GM12878 (cell line): ENCODE results near the gene TM4SF4. TPM values are rescaled to one million over a fixed set of nuclear protein-coding genes. Genes with fewer than 3 reads are reported as not detected.

Experiments used
- ATAC-seq: fragments of 200-7000 bp; cut with Tn5 transposase; 3 replicates; pipeline ENCODE4 v1.9.1; 2020; ENCODE audit warnings: mild to moderate bottlenecking, moderate library complexity
- BruUV-seq: library from RNA; stranded (reverse); fragments of 400-500 nt; replicated peaks from 2 replicates; lab custom pipeline; 2021; lab: Mats Ljungman, UMichigan
- CTCF ChIA-PET: fragments of 300-600 bp; sonication (Branson Sonifier 250); formaldehyde crosslinking; extraction: SDS; loops from one replicate; lab custom pipeline; 2021; ENCODE audit warnings: inconsistent platforms; lab: Yijun Ruan, JAX
- POLR2A ChIA-PET: fragments of 350-600 bp; formaldehyde crosslinking; extraction: SDS; loops from one replicate; lab custom pipeline; 2021; ENCODE audit warnings: inconsistent platforms; lab: Charles Lee
- RAD21 ChIA-PET: fragments of 300-600 bp; sonication (Branson Sonifier 250); formaldehyde crosslinking; loops from one replicate; lab custom pipeline; 2023; ENCODE audit warnings: antibody characterized with exemption; ENCODE audit not compliant: unreplicated experiment; lab: Charles Lee
- SMC1A ChIA-PET: fragments of 300-600 bp; sonication (Branson Sonifier 250); formaldehyde crosslinking; loops from one replicate; lab custom pipeline; 2023; ENCODE audit not compliant: unreplicated experiment, uncharacterized antibody; lab: Charles Lee
- DNase-seq: peaks from one replicate; pipeline ENCODE4 v3.0.0-alpha.2; 2011; ENCODE audit warnings: low read depth, low spot score
- FAIRE-seq: peaks from 3 replicates; lab custom pipeline; 2011; peaks lifted over from hg19 to GRCh38; lab: Jason Lieb, UNC
- H2AFZ ChIP-seq: 2 replicates; pipeline ENCODE4 v1.6.0; 2011; ENCODE audit warnings: low read depth, low read length, control low read depth; ENCODE audit not compliant: control insufficient read depth
- H3K27ac ChIP-seq: 2 replicates; pipeline ENCODE4 v1.5.1; 2011; ENCODE audit warnings: control low read depth; ENCODE audit not compliant: control insufficient read depth, insufficient read depth
- H3K27me3 ChIP-seq, 2 experiments: replicated peaks in 1 of 2; 2 replicates each; pipeline versions ENCODE4 v1.6.0 to v1.6.1; 2011; ENCODE audit warnings: low read length in 1 of 2; ENCODE audit not compliant: control insufficient read depth in 2 of 2, insufficient read depth in 2 of 2
- H3K36me3 ChIP-seq, 2 experiments: 2 replicates each; pipeline ENCODE4 v1.5.1; 2011; ENCODE audit warnings: low read length in 1 of 2; ENCODE audit not compliant: control insufficient read depth in 2 of 2, insufficient read depth in 2 of 2
- H3K4me1 ChIP-seq: 2 replicates; pipeline ENCODE4 v1.6.1; 2011; ENCODE audit warnings: mild to moderate bottlenecking, low read length, moderate library complexity, mixed read lengths; ENCODE audit not compliant: control insufficient read depth, insufficient read depth
- H3K4me2 ChIP-seq: 2 replicates; pipeline ENCODE4 v1.6.0; 2011; ENCODE audit warnings: control low read depth; ENCODE audit not compliant: control insufficient read depth, insufficient read depth
- H3K4me3 ChIP-seq: fragments of 200-600 bp; sonication (generic); 2 replicates; pipeline ENCODE4 v1.5.1; 2016
- H3K79me2 ChIP-seq: 2 replicates; pipeline ENCODE4 v1.6.0; 2011; ENCODE audit warnings: low read length; ENCODE audit not compliant: control insufficient read depth, insufficient read depth
- H3K9ac ChIP-seq: 2 replicates; pipeline ENCODE4 v1.8.0; 2011; ENCODE audit warnings: low read length, control low read depth, mixed read lengths; ENCODE audit not compliant: control insufficient read depth, insufficient read depth
- H3K9me3 ChIP-seq: replicated peaks from 3 replicates; pipeline ENCODE4 v1.5.1; 2011; ENCODE audit warnings: mild to moderate bottlenecking, low read length; ENCODE audit not compliant: control insufficient read depth, insufficient read depth
- H4K20me1 ChIP-seq: 2 replicates; pipeline ENCODE4 v1.6.0; 2011; ENCODE audit not compliant: control insufficient read depth, insufficient read depth
- MAX ChIP-seq: IDR thresholded peaks from 2 replicates; pipeline ENCODE4 v1.6.1; 2012; ENCODE audit warnings: low read depth, low read length, improper control_type of control experiment
- NFYA ChIP-seq: IDR thresholded peaks from 2 replicates; pipeline ENCODE4 v1.6.1; 2011; ENCODE audit warnings: low read depth, mild to moderate bottlenecking, low read length, improper control_type of control experiment, borderline replicate concordance
- NR2F1 ChIP-seq: fragments of 450-650 bp; conservative IDR thresholded peaks from 2 replicates; pipeline ENCODE4 v1.6.1; 2017; ENCODE audit warnings: mild to moderate bottlenecking
- NRF1 ChIP-seq: conservative IDR thresholded peaks from 2 replicates; pipeline ENCODE4 v1.6.1; 2011; ENCODE audit warnings: mild to moderate bottlenecking, low read depth, low read length, improper control_type of control experiment
- SMAD5 ChIP-seq: IDR thresholded peaks from 2 replicates; pipeline ENCODE4 v1.6.1; 2016; ENCODE audit warnings: antibody characterized with exemption, low read depth
- TCF3 ChIP-seq: IDR thresholded peaks from 2 replicates; pipeline ENCODE4 v1.6.1; 2012; ENCODE audit warnings: low read depth, mild to moderate bottlenecking, low read length, borderline replicate concordance; ENCODE audit not compliant: insufficient read depth
- whole genome bisulfite sequencing: methylation state at CpG from one replicate; pipeline ENCODE4 v1.1.6; 2016; ENCODE audit warnings: low lambda C conversion rate; ENCODE audit not compliant: insufficient replicate concordance, insufficient coverage; ENCODE audit errors: missing lambda C conversion rate; 5-methylcytosine and 5-hydroxymethylcytosine counted together
- in situ Hi-C: fragments of 300-500 bp; cut with MboI; formaldehyde crosslinking; loops from 9 replicates; pipeline ENCODE4 v1.14.3; 2018; ENCODE audit warnings: mixed read lengths
- intact Hi-C: fragments of 100-400 bp; cut with micrococcal nuclease; formaldehyde crosslinking; loops from one replicate; pipeline ENCODE4 v1.14.2; 2022; ENCODE audit not compliant: unreplicated experiment
- polyA plus RNA-seq, 11 experiments: library from polyadenylated mRNA; depleted of rRNA in 4 of 11; unstranded in 6 of 11; stranded (reverse) in 5 of 11; fragments of >200 nt; fragmentation: Nextera tagmentation in 4 of 11; fragmentation: Illumina TruSeq in 1 of 11; extraction: Ambion mirVana in 4 of 11; extraction: Trizol in 1 of 11; gene quantifications; 1 replicate in 1 of 11; 2 replicates in 10 of 11; pipeline versions ENCODE4 v1.2.1 to v1.2.3, GENCODE V29; 2011 to 2016; ENCODE audit warnings: inconsistent platforms in 2 of 11, missing spikeins in 2 of 11, low read depth in 1 of 11
- total RNA-seq, 4 experiments: library from RNA; depleted of rRNA in 3 of 4; stranded (reverse); fragments of >200 nt in 3 of 4; fragmentation: Illumina TruSeq in 1 of 4; extraction: Trizol in 1 of 4; gene quantifications; 2 replicates each; pipeline versions ENCODE4 v1.2.1 to v1.2.3, GENCODE V29; 2013 to 2021
- TF ChIP-seq, protein P1 (sequence below): fragments of 450-650 bp; IDR thresholded peaks from 2 replicates; pipeline ENCODE4 v1.6.1; 2017; ENCODE audit warnings: mild to moderate bottlenecking, low read depth, inconsistent platforms; ENCODE audit not compliant: poor library complexity, severe bottlenecking

Gene TM4SF4
- total and polyA plus RNA-seq, 10 of the 15 experiments (the other 5 are each of a cell fraction or from before 2014, with no cell fraction given): 0.06 to 1.3 TPM; not detected in 8

GRCh38 chr3:149468504-149469212, 5.8 kb upstream of the TM4SF4 start:
- SMC1A ChIA-PET: interaction anchor here (0.8 to 4.4 kb wide), 3 partner anchors 11 to 74 kb away, joined by 3 to 19 read pairs (median 3); no protein-coding TSS in a partner anchor
- Histone ChIP-seq H3K27ac (no peak overlapping the region), H3K79me2 (no peaks in the 10 kb centered on the region), H4K20me1 (no peaks in the 10 kb centered on the region), H2AFZ (peak overlapping the region; percentile 3), H3K9me3 (no peaks in the 10 kb centered on the region), H3K9ac (no peak overlapping the region), H3K4me3 (no peak overlapping the region; the same call in 1 of the 2 replicates), H3K27me3 (no peaks in the 10 kb centered on the region), H3K4me2 (peak overlapping the region; percentile 49; the same call in 1 of the 2 replicates), H3K4me1 (peaks cover 6% of the 10 kb centered on the region; the same call in 1 of the 2 replicates), H3K36me3 (no peaks in the 10 kb centered on the region)
- intact Hi-C loops (no loop called here), in situ Hi-C loops (no loop called here)
- DNase-seq: peak; percentile 51
- BruUV-seq: no TSS peak
- RAD21 ChIA-PET: interaction anchor here (0.5 to 1.1 kb wide), 3 partner anchors 26 to 459 kb away, joined by 3 to 5 read pairs (median 3); no protein-coding TSS in a partner anchor
- POLR2A ChIA-PET: interaction anchor here (1.0 kb wide), 1 partner anchor 17 kb away, joined by 6 read pairs; no protein-coding TSS in a partner anchor
- FAIRE-seq: no peak
- CTCF ChIA-PET: interaction anchor here (0.6 to 5.8 kb wide), 3 partner anchors 11 to 411 kb away, joined by 3 to 31 read pairs (median 3); no protein-coding TSS in a partner anchor
- ATAC-seq: peak; percentile 89
- TF ChIP-seq MAX (no peak), NRF1 (no peak), NR2F1 (peak; percentile 30; the same call in 1 of the 2 replicates), TCF3 (0 out of 2 replicates have a peak, but pooled peaks have one; percentile 13), NFYA (no peak), SMAD5 (no peak)
- TF ChIP-seq, protein P1, sequence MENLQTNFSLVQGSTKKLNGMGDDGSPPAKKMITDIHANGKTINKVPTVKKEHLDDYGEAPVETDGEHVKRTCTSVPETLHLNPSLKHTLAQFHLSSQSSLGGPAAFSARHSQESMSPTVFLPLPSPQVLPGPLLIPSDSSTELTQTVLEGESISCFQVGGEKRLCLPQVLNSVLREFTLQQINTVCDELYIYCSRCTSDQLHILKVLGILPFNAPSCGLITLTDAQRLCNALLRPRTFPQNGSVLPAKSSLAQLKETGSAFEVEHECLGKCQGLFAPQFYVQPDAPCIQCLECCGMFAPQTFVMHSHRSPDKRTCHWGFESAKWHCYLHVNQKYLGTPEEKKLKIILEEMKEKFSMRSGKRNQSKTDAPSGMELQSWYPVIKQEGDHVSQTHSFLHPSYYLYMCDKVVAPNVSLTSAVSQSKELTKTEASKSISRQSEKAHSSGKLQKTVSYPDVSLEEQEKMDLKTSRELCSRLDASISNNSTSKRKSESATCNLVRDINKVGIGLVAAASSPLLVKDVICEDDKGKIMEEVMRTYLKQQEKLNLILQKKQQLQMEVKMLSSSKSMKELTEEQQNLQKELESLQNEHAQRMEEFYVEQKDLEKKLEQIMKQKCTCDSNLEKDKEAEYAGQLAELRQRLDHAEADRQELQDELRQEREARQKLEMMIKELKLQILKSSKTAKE: no peak
- 88% methylated on average over 2 of the region's 2 CpGs for WGBS
